Head of caudate nucleus (tissue), 42 donors: ENCODE results near the gene RDH11.
A peak's percentile ranks its signal among the peaks of the same experiment; 100 is the strongest.

Experiments used
- DNase-seq, 42 donors: peaks; one replicate each; pipeline versions ENCODE4 v3.0.0 to v3.0.0-alpha.2; 2020 to 2021; ENCODE audit warnings: mixed read lengths in 7 of 42
- intact Hi-C: fragments of 100-400 bp; cut with DNase I; formaldehyde crosslinking; loops from one replicate; pipeline ENCODE4 v1.15.0; 2022

RDH11 gene

GRCh38 chr14:67665868-67666267 is 29.7 kb downstream of the RDH11 start:
- intact Hi-C loops: loop anchor here (5.0 to 10.0 kb wide), 3 partner anchors 49 to 241 kb away; partner anchors contain the start of gene ARG2

GRCh38 chr14:67663633-67664032 is 31.9 kb downstream of the RDH11 start:
- DNase-seq: no peak
- intact Hi-C loops: loop anchor here (10.0 kb wide), 2 partner anchors 149 to 239 kb away; no protein-coding TSS in a partner anchor

More at GRCh38 chr14:67665868-67666267, 29.7 kb downstream of the RDH11 start:
- DNase-seq: peak in 3 of 42 donors; percentile 21 to 37 (median 35)

GRCh38 chr14:67653651-67654280 is 41.8 kb downstream of the RDH11 start:
- intact Hi-C loops: no loop called here
- DNase-seq: no peak

GRCh38 chr14:67652189-67652588 is 43.4 kb downstream of the RDH11 start:
- intact Hi-C loops: no loop called here
- no peak for DNase-seq

GRCh38 chr14:67650694-67651093 is 44.9 kb downstream of the RDH11 start:
- no peak for DNase-seq
- intact Hi-C loops: no loop called here

GRCh38 chr14:67650151-67650550 is 45.4 kb downstream of the RDH11 start:
- intact Hi-C loops: no loop called here
- DNase-seq: peak in 24 of 42 donors; percentile 8 to 73 (median 41)

- DNase-seq: no peak
- intact Hi-C loops: no loop called here
Observed at GRCh38 chr14:67646131-67646530, 49.4 kb downstream of the RDH11 start.

GRCh38 chr14:67645414-67645813 is 50.1 kb downstream of the RDH11 start:
- intact Hi-C loops: no loop called here

GRCh38 chr14:67644428-67644827 is 51.1 kb downstream of the RDH11 start:
- intact Hi-C loops: no loop called here
- no peak for DNase-seq

More at GRCh38 chr14:67645414-67645813, 50.1 kb downstream of the RDH11 start:
- DNase-seq: no peak

GRCh38 chr14:67643713-67644112 is 51.9 kb downstream of the RDH11 start:
- intact Hi-C loops: no loop called here

GRCh38 chr14:67641902-67642749 is 53.4 kb downstream of the RDH11 start:
- no peak for DNase-seq
- intact Hi-C loops: no loop called here

More at GRCh38 chr14:67643713-67644112, 51.9 kb downstream of the RDH11 start:
- DNase-seq: no peak

- no peak for DNase-seq
- intact Hi-C loops: no loop called here
Observed at GRCh38 chr14:67641480-67641879, 54.1 kb downstream of the RDH11 start.

- no peak for DNase-seq
- intact Hi-C loops: no loop called here
Observed at GRCh38 chr14:67638642-67639041, 56.9 kb downstream of the RDH11 start.

- no peak for DNase-seq
- intact Hi-C loops: no loop called here
Observed at GRCh38 chr14:67636361-67636919, 59.1 kb downstream of the RDH11 start.

- intact Hi-C loops: no loop called here
- no peak for DNase-seq
Observed at GRCh38 chr14:67633451-67634147, 62.0 kb downstream of the RDH11 start.

GRCh38 chr14:67630938-67631337 is 64.6 kb downstream of the RDH11 start:
- no peak for DNase-seq
- intact Hi-C loops: no loop called here

- no peak for DNase-seq
- intact Hi-C loops: no loop called here
Observed at GRCh38 chr14:67630186-67630585, 65.4 kb downstream of the RDH11 start.

- intact Hi-C loops: no loop called here
- no peak for DNase-seq
Observed at GRCh38 chr14:67627519-67627918, 68.0 kb downstream of the RDH11 start.
